ENCODE measurements around the gene PIP5K1B.
"Not testable (repeated sequence)": the region's sequence is repeated elsewhere in the genome, so short reads cannot be mapped to it uniquely, and the experiment has no call there.

PIP5K1B gene, protein sequence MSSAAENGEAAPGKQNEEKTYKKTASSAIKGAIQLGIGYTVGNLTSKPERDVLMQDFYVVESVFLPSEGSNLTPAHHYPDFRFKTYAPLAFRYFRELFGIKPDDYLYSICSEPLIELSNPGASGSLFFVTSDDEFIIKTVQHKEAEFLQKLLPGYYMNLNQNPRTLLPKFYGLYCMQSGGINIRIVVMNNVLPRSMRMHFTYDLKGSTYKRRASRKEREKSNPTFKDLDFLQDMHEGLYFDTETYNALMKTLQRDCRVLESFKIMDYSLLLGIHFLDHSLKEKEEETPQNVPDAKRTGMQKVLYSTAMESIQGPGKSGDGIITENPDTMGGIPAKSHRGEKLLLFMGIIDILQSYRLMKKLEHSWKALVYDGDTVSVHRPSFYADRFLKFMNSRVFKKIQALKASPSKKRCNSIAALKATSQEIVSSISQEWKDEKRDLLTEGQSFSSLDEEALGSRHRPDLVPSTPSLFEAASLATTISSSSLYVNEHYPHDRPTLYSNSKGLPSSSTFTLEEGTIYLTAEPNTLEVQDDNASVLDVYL

GRCh38 chr9:68704814-68705530 is at the start of gene PIP5K1B:
PIP5K1B (plus strand) TSS chr9:68705240; CDS start chr9:68822615, 117,375 bp downstream.
- DNase-seq, result no peak

GRCh38 chr9:68664036-68664435 is 41.0 kb upstream of the PIP5K1B start:
- DNase-seq, result no peak

GRCh38 chr9:68668127-68668526 is 36.9 kb upstream of the PIP5K1B start:
- DNase-seq, result no peak

GRCh38 chr9:68669218-68669617 is 35.8 kb upstream of the PIP5K1B start:
- no peak for DNase-seq

- no peak for DNase-seq
Observed at GRCh38 chr9:68672215-68672614, 32.8 kb upstream of the PIP5K1B start.

DNA sequence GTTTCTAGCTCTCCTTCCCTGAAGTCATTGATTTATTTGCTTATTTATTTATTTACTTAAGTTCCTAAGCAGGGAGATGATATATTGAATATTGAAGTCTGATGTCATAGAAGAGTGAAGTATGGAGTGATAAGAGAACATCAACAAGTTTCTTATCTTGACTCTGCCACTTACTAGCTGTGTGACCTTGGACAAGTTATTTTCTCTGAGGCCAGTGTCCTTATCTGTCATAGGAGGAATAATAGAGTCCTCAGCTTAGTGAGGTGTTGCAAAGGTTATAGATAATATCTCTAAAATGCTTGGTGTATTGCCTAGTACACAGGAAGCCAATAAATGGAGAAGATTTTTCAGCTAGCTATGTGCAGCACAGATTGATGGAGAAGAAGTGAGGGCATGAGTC is 32.4 kb upstream of the PIP5K1B start:
- no peak for DNase-seq

GRCh38 chr9:68678430-68678829 is 26.6 kb upstream of the PIP5K1B start:
- DNase-seq, result peak; percentile 1

DNA sequence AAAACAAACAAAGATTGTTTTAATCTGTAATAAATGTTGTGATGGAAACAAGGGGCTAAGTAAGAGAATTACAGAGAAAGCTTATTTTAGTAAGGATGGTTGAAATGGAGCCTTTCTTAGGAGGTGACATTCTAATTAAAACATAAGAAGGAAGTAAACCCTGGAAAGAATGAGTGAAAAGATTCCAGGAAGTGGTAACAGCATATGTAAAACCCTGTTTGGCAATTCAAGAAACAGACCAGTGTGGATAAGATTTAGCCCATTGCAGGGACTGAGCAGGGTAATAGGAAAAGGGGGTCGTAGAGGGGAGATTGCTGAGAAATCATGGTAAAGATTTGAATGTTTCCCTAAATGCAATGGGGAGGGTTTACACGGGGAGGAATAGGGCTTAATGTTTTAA is 21.6 kb upstream of the PIP5K1B start:
- DNase-seq, result no peak

DNA sequence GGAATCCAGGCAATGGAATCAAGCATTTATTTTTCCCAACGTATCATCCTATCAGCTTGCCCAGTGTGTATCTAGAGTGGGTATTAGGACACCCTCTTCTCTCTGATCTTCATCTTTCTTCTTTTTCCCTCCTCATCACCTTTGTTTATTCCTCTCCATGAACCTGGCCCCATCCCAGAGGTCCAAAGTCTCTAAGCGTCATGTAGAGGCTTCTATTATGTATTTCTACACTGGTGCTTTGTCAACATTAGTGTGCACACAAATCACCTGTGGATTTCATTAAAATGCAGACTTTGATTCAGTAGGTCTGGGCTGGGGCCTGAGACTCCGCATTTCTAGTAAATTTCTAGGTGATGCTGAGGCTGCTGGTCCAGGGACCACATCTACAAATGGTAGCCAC is 19.8 kb upstream of the PIP5K1B start:
- DNase-seq, result no peak

DNA sequence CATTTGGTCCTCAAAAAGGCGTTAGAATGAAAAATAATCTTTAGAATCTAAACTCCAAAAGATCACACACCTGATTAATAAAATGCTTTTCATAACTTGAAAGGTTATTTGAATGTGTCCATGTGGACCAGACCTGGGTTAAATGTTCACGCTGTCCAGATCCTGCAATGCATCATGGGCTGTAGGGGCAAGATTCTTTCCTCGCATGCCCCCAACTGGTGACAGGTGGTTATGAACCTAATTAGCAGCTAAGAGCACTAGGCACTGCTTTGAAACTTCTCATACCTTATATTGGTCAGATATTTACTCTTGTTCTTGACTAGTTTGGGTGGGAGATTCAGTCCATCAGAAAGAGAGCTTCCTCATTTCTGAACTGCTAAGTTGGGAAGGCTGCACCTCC is 19.3 kb upstream of the PIP5K1B start:
- no peak for DNase-seq

- peak; percentile 9 for DNase-seq
Observed at GRCh38 chr9:68690088-68690487, 15.0 kb upstream of the PIP5K1B start.

GRCh38 chr9:68692519-68692918 is 12.5 kb upstream of the PIP5K1B start:
- no peak for DNase-seq

DNA sequence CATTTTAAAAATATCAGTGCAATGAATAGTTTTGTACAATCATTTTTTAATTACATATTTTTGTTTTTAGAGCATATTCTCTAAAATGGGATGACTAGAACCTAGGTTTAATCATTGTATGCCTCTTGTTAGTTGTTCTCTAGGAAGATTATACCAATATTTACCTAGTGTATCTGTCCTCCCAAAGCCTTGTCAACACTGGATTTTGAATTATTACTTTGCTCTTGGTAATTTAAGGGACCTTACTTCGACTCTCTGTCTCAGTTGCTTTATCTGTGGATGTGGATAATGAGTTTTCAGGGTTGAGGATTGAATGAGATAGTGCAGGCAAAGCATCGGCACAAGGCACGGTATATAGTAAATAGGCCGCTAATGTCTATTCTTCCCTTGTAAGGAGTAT is 10.9 kb upstream of the PIP5K1B start:
- DNase-seq, result no peak

DNA sequence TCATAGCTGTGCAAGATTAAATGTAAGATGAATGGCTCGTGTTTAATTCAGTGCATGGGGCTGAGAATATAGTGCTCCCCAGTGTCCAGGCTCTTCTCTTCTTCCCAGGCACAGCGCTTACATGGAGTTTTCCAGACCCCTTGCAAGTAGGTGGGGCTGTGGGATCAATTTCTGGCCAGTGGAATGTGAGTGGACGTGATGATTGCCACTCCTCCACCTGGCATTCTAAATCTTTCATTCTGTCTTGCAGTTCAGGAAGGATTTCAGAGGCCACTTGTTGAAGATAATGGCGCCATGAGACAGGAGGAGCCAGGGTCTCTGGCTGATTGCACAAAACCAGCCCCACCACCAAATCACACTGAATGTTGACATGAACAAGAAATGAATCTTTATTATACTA is 7.2 kb upstream of the PIP5K1B start:
- no peak for DNase-seq

DNA sequence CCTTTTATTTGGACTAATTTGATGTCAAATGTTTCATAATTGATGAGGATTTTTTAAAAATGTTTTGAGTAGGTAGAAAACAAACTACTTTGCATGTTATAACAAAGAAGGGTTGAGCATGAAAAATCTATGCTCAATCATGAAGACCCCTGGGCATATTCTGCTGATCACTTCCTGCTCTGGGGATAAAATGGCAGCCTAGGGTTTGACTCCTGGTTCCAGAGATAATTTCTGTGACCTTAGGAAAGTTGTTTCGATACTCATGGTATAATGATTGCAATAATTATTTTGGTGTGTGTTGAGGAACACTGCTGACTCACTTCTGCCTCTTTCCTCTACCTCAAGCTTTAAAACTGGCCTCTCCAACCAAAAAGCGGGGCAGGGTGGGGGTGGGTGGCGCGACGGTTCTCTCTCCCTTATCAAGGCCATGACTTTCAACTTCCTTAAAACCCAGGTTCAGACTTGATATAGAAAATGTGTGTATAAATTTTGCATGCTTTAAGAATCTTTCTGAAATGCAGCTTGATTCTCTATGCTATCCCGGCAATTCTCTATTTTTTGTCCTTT is 6.0 kb upstream of the PIP5K1B start:
- DNase-seq, result no peak

GRCh38 chr9:68699625-68700024 is 5.4 kb upstream of the PIP5K1B start:
- not testable (repeated sequence) for DNase-seq

- DNase-seq, result no peak
Observed at GRCh38 chr9:68702493-68702892, 2.5 kb upstream of the PIP5K1B start.

GRCh38 chr9:68703672-68704071 is 1.4 kb upstream of the PIP5K1B start:
- no peak for DNase-seq

- no peak for DNase-seq
Observed at GRCh38 chr9:68704498-68704813, 584 bp upstream of the PIP5K1B start.

DNA sequence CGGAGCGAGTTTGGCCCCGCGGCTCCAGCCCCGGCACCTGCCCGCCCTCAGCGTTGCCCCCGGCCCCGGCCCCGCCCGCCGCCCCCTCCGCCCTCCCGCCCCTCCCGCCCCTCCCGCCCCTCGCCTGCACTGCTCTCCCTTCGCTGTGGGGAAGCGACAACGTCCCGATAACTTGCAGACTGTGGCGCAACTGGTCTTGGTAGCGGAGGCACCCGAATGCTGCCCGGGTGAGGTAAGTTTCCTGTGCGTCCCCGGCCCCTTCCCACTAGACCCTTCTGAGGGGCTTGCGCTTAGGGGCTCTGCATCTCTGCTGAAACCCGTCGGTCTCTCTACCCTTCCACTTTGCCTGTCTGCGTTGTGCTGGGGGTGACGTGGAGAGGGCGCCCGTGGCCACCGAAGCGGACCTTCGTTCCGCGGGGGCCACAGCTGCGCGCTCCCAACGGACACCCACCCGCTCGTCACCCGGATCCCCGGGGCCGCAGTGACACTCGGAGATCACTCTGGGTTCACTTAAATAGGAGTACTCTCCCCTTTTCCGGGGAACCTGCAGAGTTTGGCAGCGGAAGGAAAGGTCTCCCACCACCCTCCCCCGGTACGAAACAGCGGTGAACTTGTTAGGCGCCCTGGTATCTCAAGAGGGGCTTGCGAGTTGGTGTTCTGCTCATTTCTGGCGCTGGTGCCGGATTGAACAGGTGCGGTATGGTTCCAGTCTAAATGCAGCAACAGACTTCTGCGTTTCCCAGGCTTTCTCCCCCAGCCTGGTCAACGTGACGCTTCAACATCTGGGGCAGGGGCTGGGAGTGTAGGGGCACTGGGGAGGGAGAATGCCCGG is 707 bp downstream of the PIP5K1B start:
- DNase-seq, result no peak

GRCh38 chr9:68706363-68707201 is 1.5 kb downstream of the PIP5K1B start:
- DNase-seq, result no peak
